HG02938 (cell line): Measurements from ENCODE around the gene GABRR3.

ENCODE experiments used
- ATAC-seq: cut with Tn5 transposase; IDR thresholded peaks from one replicate; pipeline ENCODE4 v1.9.1; 2021; ENCODE audit warnings: mild to moderate bottlenecking, moderate library complexity; ENCODE audit not compliant: unreplicated experiment

GABRR3 gene

DNA sequence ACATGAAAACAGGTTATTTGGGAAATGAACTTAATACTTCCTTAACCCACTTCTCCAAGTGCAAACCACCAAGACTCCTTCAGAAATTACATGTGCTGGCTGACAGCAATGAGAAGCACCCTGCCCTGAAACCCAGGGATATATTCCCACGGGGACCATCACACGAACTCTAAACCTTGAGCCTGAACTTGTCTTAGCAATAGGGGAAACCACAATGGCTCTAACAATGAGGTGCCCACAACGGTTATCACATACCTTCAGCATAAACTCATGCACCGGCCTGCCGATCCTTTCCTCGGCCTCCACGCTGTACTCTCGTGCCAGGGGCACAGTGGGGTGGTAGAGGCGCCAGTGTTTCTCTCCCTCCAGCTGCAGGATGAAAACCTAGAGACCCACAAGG, 76.3 kb downstream of the GABRR3 start:
- ATAC-seq = no peak

GRCh38 chr3:97958396-97958795, 76.7 kb downstream of the GABRR3 start:
- no peak for ATAC-seq

DNA sequence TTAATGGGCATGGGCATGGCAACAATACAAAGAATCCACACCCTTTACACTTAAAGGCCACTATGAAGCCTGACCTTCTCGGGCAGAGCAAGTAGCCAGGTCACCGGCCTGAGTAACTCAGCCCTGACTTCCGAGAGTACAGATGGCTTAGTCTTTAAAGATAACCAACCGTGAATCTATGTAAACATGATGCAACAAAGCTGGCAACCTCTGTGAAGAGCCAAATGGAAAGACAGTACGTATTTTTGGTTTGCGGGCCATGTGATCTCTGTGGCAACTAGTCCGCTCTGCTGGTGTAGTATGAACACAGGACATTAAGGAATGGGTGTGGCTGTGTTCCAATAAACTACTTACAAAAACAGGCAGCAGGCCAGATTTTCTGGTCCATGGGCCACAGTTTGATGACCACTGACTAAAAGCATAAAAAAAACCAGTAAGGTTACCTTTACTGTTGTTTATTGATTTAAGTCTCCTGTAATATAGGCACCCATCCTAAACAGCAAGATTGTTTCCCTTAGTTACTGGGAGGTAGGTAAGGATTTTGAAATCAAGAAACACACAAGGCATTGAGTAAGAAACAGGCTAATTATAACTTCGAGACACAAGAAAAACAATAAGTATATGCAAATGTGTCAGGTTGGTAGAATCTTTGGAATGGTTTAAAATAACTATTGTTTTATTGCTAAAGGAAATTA, 77.4 kb downstream of the GABRR3 start:
- no peak for ATAC-seq

DNA sequence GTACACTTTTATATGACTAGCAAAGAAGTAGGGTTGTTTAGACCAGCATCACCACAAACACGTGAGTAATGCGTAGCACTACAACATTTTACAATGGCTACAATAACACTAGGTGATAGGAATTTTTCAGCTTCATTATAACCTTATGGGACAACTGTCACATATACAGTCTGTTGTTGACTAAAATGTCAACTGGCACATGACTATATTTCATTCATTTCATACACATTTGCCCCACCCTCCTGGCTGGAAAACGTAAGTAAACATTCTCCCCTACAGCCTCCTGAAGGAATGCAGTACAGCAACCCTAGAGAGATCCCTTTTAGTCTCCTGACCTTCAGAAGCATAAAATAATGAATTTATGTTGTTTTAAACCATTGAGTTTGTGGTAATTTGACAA, 79.1 kb downstream of the GABRR3 start:
- no peak for ATAC-seq

DNA sequence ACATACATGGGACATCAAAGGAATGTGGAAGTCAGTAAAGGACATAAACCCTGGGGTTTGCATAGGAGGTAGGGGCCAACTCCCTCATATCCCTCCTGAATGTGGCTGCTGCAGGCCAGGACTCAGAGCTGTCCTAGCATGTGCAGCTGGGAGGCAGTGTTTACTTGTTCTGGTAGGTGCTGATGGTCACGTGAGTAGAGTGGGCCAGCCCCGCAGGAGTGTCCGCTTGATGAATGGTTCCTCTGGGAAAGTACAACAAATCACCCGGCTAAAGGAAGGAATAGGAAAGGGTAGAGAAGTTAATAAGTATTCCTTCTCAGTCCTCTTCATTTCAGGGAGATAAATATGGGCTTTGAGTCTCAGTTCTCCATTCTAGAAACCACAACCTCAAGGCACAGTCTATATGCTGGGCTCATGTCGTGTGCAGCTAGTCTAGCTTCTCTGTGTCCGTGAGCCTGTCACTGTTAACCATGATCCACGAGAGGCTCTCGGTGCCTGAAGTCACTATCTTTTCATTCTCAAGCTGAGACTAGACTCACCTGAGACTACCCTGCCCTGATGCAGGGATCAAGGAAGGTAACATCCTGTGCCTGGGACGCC, 80.8 kb downstream of the GABRR3 start:
- no peak for ATAC-seq

GRCh38 chr3:97952872-97953271, 82.2 kb downstream of the GABRR3 start:
- no peak for ATAC-seq

DNA sequence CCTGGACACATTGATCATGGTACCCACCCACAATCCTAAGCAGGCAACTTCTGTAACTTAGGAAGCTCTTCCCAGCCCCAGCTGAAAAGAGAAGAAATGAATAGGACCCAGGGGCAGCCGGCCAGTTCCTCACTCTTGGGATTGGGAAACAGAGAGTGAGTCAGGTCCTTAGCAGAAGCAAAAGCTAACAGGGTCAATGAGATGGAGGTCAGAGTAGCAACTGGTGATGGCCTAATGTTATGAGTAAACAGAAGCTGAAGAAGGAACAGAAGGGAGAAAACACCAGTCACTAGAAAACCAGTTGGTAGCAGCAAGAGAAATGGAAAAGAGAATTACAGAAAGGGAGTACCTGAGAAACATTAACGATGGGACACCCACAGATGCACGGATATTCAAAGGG, 82.8 kb downstream of the GABRR3 start:
- ATAC-seq = no peak

GRCh38 chr3:97950360-97950759, 84.8 kb downstream of the GABRR3 start:
- ATAC-seq = no peak

GRCh38 chr3:97949743-97950142, 85.4 kb downstream of the GABRR3 start:
- ATAC-seq = no peak

DNA sequence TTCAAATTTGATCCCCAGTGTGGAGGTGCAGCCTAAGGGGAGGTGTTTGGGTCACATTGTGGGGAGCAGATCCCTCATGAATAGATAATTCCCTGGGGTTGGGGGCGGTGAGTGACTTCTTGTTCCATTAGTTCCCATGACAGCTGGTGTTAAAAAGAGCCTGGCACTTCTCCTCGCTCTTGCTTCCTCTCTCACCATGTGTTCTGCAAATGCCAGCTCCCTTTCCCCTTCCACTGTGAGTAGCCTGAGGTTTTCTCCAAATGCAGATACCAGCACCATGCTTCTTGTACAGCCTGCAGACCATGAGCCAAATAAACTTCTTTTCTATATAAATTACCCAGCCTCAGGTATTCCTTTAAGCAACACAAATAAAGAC, 86.0 kb downstream of the GABRR3 start:
- no peak for ATAC-seq

DNA sequence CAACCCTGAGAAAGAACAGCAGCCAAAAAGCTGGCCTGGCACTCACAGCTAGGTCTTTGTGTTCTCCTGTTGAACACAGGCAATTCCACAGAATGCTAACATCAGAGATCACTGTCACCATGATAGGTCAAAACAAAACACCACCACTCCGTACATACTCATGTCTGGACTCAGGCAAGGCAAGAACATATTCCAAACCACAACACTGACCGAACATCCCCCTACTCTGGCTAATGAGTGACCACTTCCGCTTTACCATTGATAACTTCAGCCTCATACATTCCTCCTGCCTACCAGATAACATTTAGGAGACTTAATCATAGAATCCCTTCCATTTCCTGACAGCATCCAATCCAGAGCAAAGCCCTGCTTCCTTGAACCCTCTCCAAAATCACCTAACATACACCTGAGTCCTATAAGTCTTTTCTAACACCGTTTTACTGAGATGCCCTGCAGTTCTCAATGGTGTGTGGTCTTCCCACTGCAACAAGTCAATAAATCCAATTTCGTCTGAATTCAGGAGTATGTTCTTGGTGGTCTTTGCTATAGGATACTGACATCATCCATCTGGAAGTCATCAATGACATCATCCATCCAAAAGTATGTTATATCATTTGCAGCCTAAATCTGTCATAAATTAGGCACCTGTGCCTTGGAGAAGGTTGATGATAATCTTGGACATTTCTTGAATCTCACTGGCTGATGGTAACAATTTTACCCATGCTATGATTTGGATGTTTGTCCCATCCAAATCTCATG, 86.6 kb downstream of the GABRR3 start:
- ATAC-seq = no peak

GRCh38 chr3:97942801-97943546, 92.1 kb downstream of the GABRR3 start:
- no peak for ATAC-seq

GRCh38 chr3:97940034-97940433, 95.1 kb downstream of the GABRR3 start:
- ATAC-seq = no peak

GRCh38 chr3:97939401-97939800, 95.7 kb downstream of the GABRR3 start:
- no peak for ATAC-seq

GRCh38 chr3:97938444-97938843, 96.7 kb downstream of the GABRR3 start:
- no peak for ATAC-seq

GRCh38 chr3:97937205-97937604, 97.9 kb downstream of the GABRR3 start:
- ATAC-seq = no peak

GRCh38 chr3:97935842-97936241, 99.3 kb downstream of the GABRR3 start:
- ATAC-seq = no peak
